ENCODE measurements around the gene GATA3.

The GATA3 gene

DNA sequence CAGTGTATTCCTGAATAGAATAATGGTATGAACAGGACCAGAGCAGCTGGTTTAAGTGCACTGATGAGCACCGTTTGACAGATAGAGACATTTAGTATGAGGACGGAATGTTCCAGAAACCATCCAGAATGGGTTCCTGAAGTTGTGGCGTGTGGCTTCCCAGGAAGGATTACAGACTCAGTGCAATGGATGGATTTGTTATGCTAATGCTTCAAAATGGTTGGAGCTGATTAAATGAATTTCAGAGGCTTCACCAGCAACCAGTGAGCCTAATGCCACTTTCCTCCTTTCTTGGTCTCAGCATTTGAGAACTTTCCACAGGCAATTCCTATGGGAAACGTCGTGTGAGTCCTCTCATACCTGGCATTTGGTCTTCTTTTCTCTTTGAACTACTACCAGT is 9.9 kb downstream of the GATA3 start:
- DNase-seq (ENCODE audit: low read depth): no peak

GRCh38 chr10:8065651-8066050 is 11.2 kb downstream of the GATA3 start:
- no peak for DNase-seq (ENCODE audit: low read depth)

DNA sequence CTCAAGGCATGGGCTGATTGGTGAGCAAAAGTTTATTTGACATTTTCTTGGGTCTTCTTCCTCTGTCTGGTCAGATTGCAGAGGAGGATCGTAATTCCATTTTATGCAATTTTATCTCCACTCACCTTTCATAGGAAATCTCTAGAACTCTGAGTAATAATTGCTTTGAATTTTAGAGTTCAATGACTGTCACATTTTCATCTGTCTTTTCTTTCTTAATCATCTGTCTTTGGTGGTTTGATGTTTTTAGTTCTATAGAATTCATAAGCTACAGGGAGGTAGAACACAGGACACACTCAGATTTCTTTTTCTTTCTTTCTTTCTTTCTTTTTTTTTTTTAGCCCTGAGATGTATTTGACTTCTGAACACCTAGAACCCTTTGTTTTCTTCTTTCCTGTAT is 11.6 kb downstream of the GATA3 start:
- no peak for DNase-seq (ENCODE audit: low read depth)

- no peak for DNase-seq (ENCODE audit: low read depth)
Observed at GRCh38 chr10:8066797-8067196, 12.3 kb downstream of the GATA3 start.

GRCh38 chr10:8069108-8069507 is 14.6 kb downstream of the GATA3 start:
- DNase-seq (ENCODE audit: low read depth): no peak

DNA sequence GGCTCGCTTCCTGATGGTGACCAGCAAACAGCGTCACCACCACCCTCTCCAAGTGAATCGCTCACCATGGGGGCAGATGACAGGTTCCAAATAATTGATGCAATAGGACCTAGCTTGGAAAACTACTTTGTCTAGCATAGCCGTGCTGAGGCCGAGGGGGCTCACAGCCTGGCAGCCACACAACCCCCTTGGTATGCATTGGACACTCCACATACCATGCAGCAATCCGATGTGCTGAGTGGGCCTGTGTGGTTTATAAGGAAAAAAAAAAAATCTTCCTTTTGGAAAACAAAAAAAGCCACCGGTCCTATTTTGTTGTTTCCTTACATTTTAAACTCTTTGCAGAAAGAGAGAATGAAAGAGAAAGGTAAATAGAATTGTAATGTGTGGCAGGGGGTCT is 15.1 kb downstream of the GATA3 start:
- no peak for DNase-seq (ENCODE audit: low read depth)

DNA sequence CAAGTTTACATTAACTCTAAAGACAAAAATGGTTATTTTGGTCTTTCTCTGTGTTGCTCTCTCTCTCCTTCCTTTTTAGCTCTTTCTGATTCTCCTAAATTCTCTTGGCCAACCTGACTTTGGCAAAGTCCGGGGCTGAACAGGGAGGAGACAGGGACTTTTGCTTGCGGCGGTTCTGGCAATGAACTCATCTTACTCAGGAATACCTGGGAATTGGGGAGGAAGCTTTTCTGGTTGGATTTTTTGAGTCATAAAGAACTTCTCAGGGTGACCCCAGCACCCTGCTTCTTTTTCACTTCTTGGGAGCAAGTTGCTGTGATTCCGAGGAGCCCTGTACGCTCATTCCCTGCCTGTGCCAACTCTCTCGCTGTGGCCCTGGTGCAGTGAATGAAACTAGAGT is 16.0 kb downstream of the GATA3 start:
- DNase-seq (ENCODE audit: low read depth): no peak

DNA sequence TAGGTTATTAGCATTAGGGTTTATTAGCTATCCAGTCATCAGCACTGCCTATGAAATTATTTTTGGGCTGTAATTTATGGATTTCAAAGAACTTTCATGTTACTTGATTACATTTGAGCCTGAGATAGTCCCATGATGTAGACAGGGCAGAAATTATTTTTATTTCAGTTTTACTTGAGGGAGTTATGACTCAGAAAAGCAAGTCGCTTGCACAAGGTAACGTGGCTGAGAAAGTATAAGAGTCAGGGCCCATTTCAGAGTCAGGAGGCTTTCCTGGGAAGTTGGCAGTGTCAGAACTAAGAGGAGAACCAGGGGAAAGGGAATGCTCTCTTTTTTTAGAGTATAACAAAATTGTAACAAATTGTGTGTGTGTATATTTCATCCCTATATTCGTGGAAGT is 16.5 kb downstream of the GATA3 start:
- DNase-seq (ENCODE audit: low read depth): no peak

GRCh38 chr10:8071666-8072065 is 17.2 kb downstream of the GATA3 start:
- no peak for DNase-seq (ENCODE audit: low read depth)

DNA sequence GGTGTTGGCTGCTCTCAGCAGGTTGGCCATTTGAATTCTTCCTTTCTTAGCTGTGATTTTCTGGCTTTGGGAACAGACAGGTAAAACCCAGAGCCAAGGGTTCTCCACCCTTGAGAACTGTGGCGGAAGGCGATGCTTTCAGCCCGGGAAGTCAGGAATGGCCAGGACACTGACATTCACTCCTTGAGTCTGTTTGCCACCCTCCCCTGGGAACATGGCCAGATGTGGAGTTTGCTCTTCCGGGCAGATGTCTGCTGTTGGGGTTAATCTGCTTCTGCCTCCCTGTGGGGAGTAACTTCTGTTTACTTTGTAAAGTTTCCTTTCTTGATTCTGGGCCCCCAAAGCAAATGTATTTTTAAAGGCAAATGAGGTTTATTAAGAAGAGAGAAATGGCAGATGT is 17.7 kb downstream of the GATA3 start:
- DNase-seq (ENCODE audit: low read depth): no peak

DNA sequence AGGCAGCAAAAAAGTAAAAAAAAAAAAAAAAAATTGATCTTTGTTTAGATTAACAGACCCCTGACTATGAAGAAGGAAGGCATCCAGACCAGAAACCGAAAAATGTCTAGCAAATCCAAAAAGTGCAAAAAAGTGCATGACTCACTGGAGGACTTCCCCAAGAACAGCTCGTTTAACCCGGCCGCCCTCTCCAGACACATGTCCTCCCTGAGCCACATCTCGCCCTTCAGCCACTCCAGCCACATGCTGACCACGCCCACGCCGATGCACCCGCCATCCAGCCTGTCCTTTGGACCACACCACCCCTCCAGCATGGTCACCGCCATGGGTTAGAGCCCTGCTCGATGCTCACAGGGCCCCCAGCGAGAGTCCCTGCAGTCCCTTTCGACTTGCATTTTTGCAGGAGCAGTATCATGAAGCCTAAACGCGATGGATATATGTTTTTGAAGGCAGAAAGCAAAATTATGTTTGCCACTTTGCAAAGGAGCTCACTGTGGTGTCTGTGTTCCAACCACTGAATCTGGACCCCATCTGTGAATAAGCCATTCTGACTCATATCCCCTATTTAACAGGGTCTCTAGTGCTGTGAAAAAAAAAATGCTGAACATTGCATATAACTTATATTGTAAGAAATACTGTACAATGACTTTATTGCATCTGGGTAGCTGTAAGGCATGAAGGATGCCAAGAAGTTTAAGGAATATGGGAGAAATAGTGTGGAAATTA is 19.4 kb downstream of the GATA3 start:
- no peak for DNase-seq (ENCODE audit: low read depth)

- DNase-seq (ENCODE audit: low read depth): no peak
Observed at GRCh38 chr10:8074881-8075280, 20.4 kb downstream of the GATA3 start.

DNA sequence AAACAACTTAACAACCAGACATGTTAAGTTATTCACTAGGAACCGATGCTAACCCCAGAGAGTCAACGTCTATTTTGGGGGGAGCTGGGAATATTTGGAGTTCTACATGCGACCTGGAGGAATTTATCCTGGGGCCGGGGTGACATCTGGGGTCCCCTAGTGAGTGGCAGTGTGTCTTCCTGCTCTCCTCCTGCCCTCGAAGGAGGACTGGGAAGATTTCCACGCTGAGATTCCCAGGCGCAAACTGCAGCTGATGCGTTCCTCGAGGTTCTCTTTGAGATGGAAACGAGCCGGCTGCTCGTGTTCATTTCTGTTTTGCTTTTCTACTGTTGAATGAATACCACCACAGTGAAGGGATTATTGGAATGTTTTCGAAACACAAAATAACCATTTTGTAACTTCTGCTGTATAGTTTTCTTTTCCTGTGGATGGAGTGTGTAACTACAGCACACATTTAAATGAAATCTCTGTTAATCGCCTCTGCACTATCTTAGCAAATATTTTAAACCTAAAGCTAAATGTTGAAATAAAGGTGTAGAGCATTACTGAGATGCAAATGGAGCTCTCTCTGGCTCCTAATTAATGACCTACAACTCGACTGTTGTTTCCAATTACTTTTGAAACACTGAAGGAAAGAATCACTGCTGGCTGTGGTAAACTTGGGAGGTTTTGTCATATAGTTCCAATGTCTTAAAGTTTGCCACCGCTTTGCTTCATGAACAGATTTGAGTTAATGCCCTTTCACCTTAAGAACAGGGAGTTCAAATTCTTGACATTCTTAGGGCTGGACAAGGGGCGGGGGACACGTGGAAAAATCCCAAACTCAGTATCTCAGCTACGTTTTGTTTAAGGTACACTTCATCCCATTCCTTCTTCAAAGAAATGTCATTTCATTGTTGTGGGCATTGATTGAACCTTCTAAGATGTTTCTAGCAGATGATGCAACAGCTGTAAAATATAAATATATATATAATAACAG is 21.1 kb downstream of the GATA3 start:
- DNase-seq (ENCODE audit: low read depth): no peak

- no peak for DNase-seq (ENCODE audit: low read depth)
Observed at GRCh38 chr10:8076933-8077332, 22.4 kb downstream of the GATA3 start.

DNA sequence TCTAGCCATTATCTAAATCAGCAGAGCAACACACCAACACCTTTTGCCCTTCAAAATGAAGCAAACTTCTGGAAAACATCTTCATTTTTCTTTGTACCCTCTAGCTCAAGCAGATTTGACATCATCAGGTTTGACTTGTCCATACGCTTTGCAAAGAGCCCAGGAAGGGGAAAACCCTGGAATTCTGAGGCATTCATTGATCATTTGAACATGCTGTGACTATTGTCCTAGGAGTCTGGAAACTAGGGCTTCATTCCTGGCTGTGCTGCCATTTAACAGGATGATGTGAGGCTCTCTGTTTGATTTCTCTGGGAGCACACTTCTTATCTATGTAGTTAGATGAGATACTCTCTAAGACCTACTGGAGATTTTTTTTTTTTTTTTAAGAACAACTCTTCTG is 23.5 kb downstream of the GATA3 start:
- DNase-seq (ENCODE audit: low read depth): no peak

GRCh38 chr10:8079126-8079525 is 24.6 kb downstream of the GATA3 start:
- DNase-seq (ENCODE audit: low read depth): no peak

- no peak for DNase-seq (ENCODE audit: low read depth)
Observed at GRCh38 chr10:8084799-8085198, 30.3 kb downstream of the GATA3 start.

DNA sequence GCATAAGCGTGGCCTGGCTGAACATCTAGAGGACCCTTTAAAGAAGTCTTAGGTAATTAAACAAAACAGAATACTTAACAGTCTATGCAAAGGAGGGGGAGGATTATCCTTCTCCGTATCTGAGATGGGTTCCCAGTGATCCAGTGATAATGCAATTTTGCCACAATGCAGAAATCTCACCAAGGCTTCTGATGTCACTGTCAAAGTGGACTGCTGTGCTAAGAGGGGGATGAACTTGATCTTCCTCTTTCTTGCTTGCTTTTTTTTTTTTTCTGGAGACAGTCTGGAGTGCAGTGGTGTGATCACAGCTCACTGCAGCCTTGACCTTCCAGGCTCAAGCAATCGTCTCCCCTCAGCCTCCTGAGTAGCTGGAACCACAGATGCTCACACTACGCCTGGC is 30.8 kb downstream of the GATA3 start:
- no peak for DNase-seq (ENCODE audit: low read depth)

DNA sequence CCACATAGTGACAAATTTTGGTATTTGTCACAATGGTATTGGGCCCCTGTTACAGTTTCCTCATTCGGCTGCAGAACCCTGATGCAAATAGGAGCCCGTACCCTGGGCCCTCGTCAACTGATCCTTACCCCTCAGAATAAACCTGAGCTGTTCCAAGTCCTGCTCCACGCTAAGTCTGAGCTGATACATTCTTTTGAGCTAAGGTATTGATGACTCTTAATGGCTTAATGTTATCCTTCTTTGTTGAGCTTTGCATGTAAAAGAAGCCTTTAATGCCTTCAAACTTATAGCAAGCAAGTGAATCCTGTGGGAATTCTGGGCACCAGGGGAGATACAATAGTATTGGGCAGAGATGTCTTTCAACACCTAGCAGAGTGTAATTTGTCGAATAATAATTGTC is 31.8 kb downstream of the GATA3 start:
- DNase-seq (ENCODE audit: low read depth): no peak

GRCh38 chr10:8088504-8088903 is 34.0 kb downstream of the GATA3 start:
- no peak for DNase-seq (ENCODE audit: low read depth)

DNA sequence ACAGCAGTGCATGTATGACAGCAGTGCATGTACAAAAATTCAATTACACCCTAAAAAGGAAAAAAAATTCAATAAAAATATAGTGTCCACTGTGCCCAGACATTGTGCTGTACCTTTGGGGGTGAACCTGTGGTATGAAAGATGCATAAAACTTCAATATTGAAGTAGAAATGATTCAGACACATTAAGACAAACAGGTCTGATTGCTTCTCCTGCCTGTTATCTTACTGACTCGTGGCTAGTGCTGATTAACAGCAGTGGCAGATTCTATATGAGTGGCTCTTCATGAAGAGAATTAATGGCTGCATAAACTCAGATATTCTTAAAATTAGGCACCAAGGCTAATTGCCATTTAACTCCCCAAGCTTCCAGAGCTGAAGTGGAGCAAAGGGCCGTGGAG is 37.9 kb downstream of the GATA3 start:
- no peak for DNase-seq (ENCODE audit: low read depth)

DNA sequence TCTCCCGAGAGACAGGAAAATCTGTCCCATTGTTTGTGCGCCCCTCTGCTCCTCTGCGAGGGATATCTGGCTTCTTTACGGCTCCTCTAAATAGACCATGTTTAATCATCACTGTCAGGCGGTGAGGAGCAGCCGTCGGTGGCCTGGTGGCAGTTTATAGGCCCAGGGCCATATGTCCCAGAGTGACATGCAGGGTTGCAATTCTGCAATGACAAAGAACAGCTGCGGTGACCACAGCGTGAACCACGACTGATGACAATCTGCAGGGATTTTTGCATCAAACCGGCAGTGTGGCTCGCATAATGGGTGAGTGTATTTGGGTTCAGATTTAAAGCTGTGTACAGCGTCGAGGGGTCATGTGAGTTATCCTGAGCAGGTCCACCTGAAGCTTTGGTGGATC is 41.5 kb downstream of the GATA3 start:
- DNase-seq (ENCODE audit: low read depth): no peak

- no peak for DNase-seq (ENCODE audit: low read depth)
Observed at GRCh38 chr10:8096931-8097330, 42.4 kb downstream of the GATA3 start.
